PC-9 (cell line): ENCODE measurements around the gene PLEKHG4B. TPM values are rescaled to one million over a fixed set of nuclear protein-coding genes. Genes with fewer than 3 reads are reported as not detected.
"Not testable (repeated sequence)": the region's sequence is repeated elsewhere in the genome, so short reads cannot be mapped to it uniquely, and the experiment has no call there.

Experiments
- BruUV-seq: library from RNA; stranded (reverse); fragments of 400-500 nt; replicated peaks from 2 replicates; lab custom pipeline; 2021; lab: Mats Ljungman, UMichigan
- CTCF ChIA-PET: fragments of 300-600 bp; sonication (Branson Sonifier 250); formaldehyde crosslinking; loops from one replicate; lab custom pipeline; 2022; ENCODE audit warnings: antibody characterized with exemption; lab: Charles Lee
- POLR2A ChIA-PET: fragments of 300-600 bp; sonication (Branson Sonifier 250); formaldehyde crosslinking; loops from one replicate; lab custom pipeline; 2022; ENCODE audit warnings: antibody characterized with exemption; ENCODE audit not compliant: unreplicated experiment; lab: Charles Lee
- DNase-seq, 2 experiments: peaks; one replicate each; pipeline versions ENCODE4 v3.0.0 to v3.0.0-alpha.2; 2015 to 2022; ENCODE audit warnings: mixed read lengths in 1 of 2
- H2AFZ ChIP-seq: fragments of 200-600 bp; sonication (generic); 2 replicates; pipeline ENCODE4 v1.8.1; 2017; ENCODE audit warnings: antibody characterized with exemption
- H3F3A ChIP-seq: fragments of 200-600 bp; sonication (generic); 2 replicates; pipeline ENCODE4 v1.8.1; 2017; ENCODE audit warnings: antibody characterized with exemption, mild to moderate bottlenecking, low read depth; ENCODE audit not compliant: insufficient read depth
- H3K27ac ChIP-seq: fragments of 200-600 bp; sonication (generic); 2 replicates; pipeline ENCODE4 v1.6.1; 2016; ENCODE audit warnings: mixed run types
- H3K27me3 ChIP-seq: fragments of 200-600 bp; sonication (generic); 2 replicates; pipeline ENCODE4 v1.6.1; 2016; ENCODE audit warnings: low read depth, mixed run types; ENCODE audit not compliant: insufficient read depth
- H3K36me3 ChIP-seq: fragments of 200-600 bp; sonication (generic); 2 replicates; pipeline ENCODE4 v1.6.1; 2016; ENCODE audit warnings: low read depth, mixed run types
- H3K4me1 ChIP-seq: fragments of 200-600 bp; sonication (generic); replicated peaks from 2 replicates; pipeline ENCODE4 v1.6.1; 2016; ENCODE audit warnings: mixed run types; ENCODE audit not compliant: insufficient read depth
- H3K4me2 ChIP-seq: fragments of 200-600 bp; sonication (generic); 2 replicates; pipeline ENCODE4 v1.6.1; 2017; ENCODE audit warnings: mixed run types
- H3K4me3 ChIP-seq: fragments of 200-600 bp; sonication (generic); 2 replicates; pipeline ENCODE4 v1.6.1; 2016; ENCODE audit warnings: mixed run types
- H3K79me2 ChIP-seq: fragments of 200-600 bp; sonication (generic); 2 replicates; pipeline ENCODE4 v1.6.1; 2017; ENCODE audit warnings: low read depth, mixed run types
- H3K9me2 ChIP-seq: fragments of 200-600 bp; sonication (generic); 2 replicates; pipeline ENCODE4 v1.8.1; 2017; ENCODE audit warnings: mild to moderate bottlenecking; ENCODE audit not compliant: insufficient read depth
- H3K9me3 ChIP-seq: fragments of 200-600 bp; sonication (generic); 2 replicates; pipeline ENCODE4 v1.8.1; 2016; ENCODE audit warnings: low read depth; ENCODE audit not compliant: insufficient read depth
- H4K20me1 ChIP-seq: fragments of 200-600 bp; sonication (generic); 2 replicates; pipeline ENCODE4 v1.8.1; 2017; ENCODE audit not compliant: insufficient read depth
- EZH2 ChIP-seq: fragments of 200-600 bp; sonication (generic); IDR thresholded peaks from 2 replicates; pipeline ENCODE4 v1.8.0; 2017; ENCODE audit warnings: antibody characterized with exemption, low read depth
- intact Hi-C: fragments of 100-400 bp; cut with micrococcal nuclease; formaldehyde crosslinking; loops from one replicate; pipeline ENCODE4 v1.10.0; 2022; ENCODE audit not compliant: unreplicated experiment
- total RNA-seq: library from RNA; stranded (reverse); gene quantifications from 2 replicates; pipeline ENCODE4 v1.2.3, GENCODE V29; 2021
- TF ChIP-seq, protein P1 (sequence below): fragments of 200-600 bp; sonication (generic); conservative IDR thresholded peaks from 2 replicates; pipeline ENCODE4 v1.6.1; 2017; ENCODE audit warnings: mixed run types, antibody characterized with exemption, mild to moderate bottlenecking, moderate library complexity

PLEKHG4B gene
- total RNA-seq, 1 experiment from 2014 or later = not detected

GRCh38 chr5:102411-103043 is 10.6 kb downstream of the PLEKHG4B start:
- H3K79me2 ChIP-seq = no peaks in the 10 kb centered on the region

DNA sequence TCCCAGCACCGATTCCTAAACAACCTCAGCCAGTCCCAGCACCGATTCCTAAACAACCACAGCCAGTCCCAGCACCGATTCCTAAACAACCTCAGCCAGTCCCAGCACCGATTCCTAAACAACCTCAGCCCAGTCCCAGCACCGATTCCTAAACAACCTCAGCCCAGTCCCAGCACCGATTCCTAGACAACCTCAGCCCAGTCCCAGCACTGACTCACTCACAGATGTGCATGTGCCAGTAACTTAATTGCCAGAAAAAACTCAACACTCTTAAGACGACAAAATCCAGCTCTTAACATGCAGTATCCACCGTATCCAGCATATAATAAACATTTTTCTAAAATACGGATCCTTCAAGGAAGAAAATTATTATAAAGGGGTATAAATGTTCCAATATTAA is 12.1 kb downstream of the PLEKHG4B start:
- H3K79me2 ChIP-seq, H3F3A ChIP-seq, H3K27ac ChIP-seq, H3K36me3 ChIP-seq, H2AFZ ChIP-seq, H3K9me3 ChIP-seq, CTCF ChIA-PET, BruUV-seq, H3K4me2 ChIP-seq, H3K4me1 ChIP-seq, intact Hi-C loops, H3K9me2 ChIP-seq, DNase-seq, H3K4me3 ChIP-seq, H4K20me1 ChIP-seq: not testable (repeated sequence)
- POLR2A ChIA-PET = interaction anchor here (0.7 kb wide), 1 partner anchor 48 kb away, joined by 12 read pairs; no protein-coding TSS in a partner anchor
- peaks cover 82% of the 10 kb centered on the region for H3K27me3 ChIP-seq

More at GRCh38 chr5:102411-103043, 10.6 kb downstream of the PLEKHG4B start:
- ChIA-PET CTCF (no interaction called here), POLR2A (no interaction called here)
- Histone ChIP-seq H3K9me3 (0 out of 2 replicates have a peak, but pooled peaks cover 2% of the 10 kb centered on the region), H3K27ac (no peak overlapping the region), H3F3A (no peaks in the 10 kb centered on the region), H2AFZ (no peak overlapping the region), H4K20me1 (no peaks in the 10 kb centered on the region; the same call in 1 of the 2 replicates), H3K4me2 (no peak overlapping the region), H3K9me2 (no peaks in the 10 kb centered on the region), H3K36me3 (no peaks in the 10 kb centered on the region), H3K4me1 (no peaks in the 10 kb centered on the region), H3K4me3 (no peak overlapping the region), H3K27me3 (peaks cover 84% of the 10 kb centered on the region)
- no TSS peak for BruUV-seq
- intact Hi-C loops = no loop called here
- no peak for DNase-seq
- TF ChIP-seq EZH2 = no peak
- TF ChIP-seq, protein P1, sequence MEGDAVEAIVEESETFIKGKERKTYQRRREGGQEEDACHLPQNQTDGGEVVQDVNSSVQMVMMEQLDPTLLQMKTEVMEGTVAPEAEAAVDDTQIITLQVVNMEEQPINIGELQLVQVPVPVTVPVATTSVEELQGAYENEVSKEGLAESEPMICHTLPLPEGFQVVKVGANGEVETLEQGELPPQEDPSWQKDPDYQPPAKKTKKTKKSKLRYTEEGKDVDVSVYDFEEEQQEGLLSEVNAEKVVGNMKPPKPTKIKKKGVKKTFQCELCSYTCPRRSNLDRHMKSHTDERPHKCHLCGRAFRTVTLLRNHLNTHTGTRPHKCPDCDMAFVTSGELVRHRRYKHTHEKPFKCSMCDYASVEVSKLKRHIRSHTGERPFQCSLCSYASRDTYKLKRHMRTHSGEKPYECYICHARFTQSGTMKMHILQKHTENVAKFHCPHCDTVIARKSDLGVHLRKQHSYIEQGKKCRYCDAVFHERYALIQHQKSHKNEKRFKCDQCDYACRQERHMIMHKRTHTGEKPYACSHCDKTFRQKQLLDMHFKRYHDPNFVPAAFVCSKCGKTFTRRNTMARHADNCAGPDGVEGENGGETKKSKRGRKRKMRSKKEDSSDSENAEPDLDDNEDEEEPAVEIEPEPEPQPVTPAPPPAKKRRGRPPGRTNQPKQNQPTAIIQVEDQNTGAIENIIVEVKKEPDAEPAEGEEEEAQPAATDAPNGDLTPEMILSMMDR = no peak

DNA sequence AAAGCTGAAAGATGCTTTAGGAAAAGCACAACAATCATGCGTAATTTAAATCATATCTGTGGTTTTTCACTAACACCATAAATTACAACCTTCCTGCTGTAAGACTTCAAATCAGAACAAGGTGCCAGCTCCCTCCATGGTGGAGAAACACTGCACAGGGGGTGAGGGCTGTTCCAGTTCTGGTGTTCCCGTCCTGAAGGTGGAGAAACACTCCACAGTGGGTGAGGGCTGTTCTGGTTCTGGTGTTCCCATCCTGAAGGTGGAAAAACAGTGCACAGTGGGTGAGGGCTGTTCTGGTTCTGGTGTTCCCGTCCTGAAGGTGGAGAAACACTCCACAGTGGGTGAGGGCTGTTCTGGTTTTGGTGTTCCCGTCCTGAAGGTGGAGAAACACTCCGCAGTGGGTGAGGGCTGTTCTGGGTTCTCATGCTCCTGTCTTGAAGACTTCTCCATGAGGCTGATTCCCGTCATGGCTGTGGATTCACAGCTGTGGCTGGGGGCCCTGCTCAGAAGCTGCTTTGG is 12.9 kb downstream of the PLEKHG4B start:
- no peaks in the 10 kb centered on the region for H3K36me3 ChIP-seq

More for the DNA sequence above, 12.9 kb downstream of the PLEKHG4B start:
- no peak for DNase-seq
- Histone ChIP-seq H3K9me3 (no peaks in the 10 kb centered on the region), H3K27me3 (peaks cover 75% of the 10 kb centered on the region), H3K79me2 (no peaks in the 10 kb centered on the region), H2AFZ (no peak overlapping the region), H4K20me1 (no peaks in the 10 kb centered on the region; the same call in 1 of the 2 replicates), H3K27ac (no peak overlapping the region), H3K4me2 (no peak overlapping the region), H3K9me2 (no peaks in the 10 kb centered on the region), H3K4me3 (no peak overlapping the region), H3F3A (no peaks in the 10 kb centered on the region), H3K4me1 (no peaks in the 10 kb centered on the region)
- CTCF ChIA-PET = no interaction called here
- POLR2A ChIA-PET = interaction anchor here (0.7 kb wide), 1 partner anchor 47 kb away, joined by 12 read pairs; no protein-coding TSS in a partner anchor
- TF ChIP-seq, protein P1 = no peak
- TF ChIP-seq EZH2 = no peak; the same call in 1 of the 2 replicates
- intact Hi-C loops = no loop called here
- no TSS peak for BruUV-seq
